NCI-H128 (cell line): ENCODE data around the gene TMEM178B.
"Not testable (repeated sequence)": the region's sequence is repeated elsewhere in the genome, so short reads cannot be mapped to it uniquely, and the experiment has no call there.

Source experiments
- DNase-seq: peaks from one replicate; lab custom pipeline; 2025; ENCODE audit not compliant: unreplicated experiment; lab: John Stamatoyannopoulos, UW

TMEM178B gene

GRCh38 chr7:141377906-141378305 lies 304.0 kb downstream of the TMEM178B start:
- no peak for DNase-seq

- no peak for DNase-seq
Measured at GRCh38 chr7:141378405-141378804, 304.5 kb downstream of the TMEM178B start.

- DNase-seq = no peak
Measured at GRCh38 chr7:141381794-141382427, 308.0 kb downstream of the TMEM178B start.

GRCh38 chr7:141383356-141383755 lies 309.5 kb downstream of the TMEM178B start:
- DNase-seq = not testable (repeated sequence)

GRCh38 chr7:141386881-141387280 lies 313.0 kb downstream of the TMEM178B start:
- no peak for DNase-seq

GRCh38 chr7:141387521-141388217 lies 313.8 kb downstream of the TMEM178B start:
- no peak for DNase-seq

- no peak for DNase-seq
Measured at GRCh38 chr7:141389140-141389796, 315.4 kb downstream of the TMEM178B start.

- no peak for DNase-seq
Measured at GRCh38 chr7:141390339-141390738, 316.5 kb downstream of the TMEM178B start.

- DNase-seq = no peak
Measured at GRCh38 chr7:141393056-141393455, 319.2 kb downstream of the TMEM178B start.

GRCh38 chr7:141397236-141398163 lies 323.6 kb downstream of the TMEM178B start:
- no peak for DNase-seq

GRCh38 chr7:141400356-141400755 lies 326.5 kb downstream of the TMEM178B start:
- no peak for DNase-seq

GRCh38 chr7:141402277-141402996 lies 328.6 kb downstream of the TMEM178B start:
- DNase-seq = no peak

- not testable (repeated sequence) for DNase-seq
Measured at GRCh38 chr7:141403846-141404245, 330.0 kb downstream of the TMEM178B start.

GRCh38 chr7:141406347-141406746 lies 332.5 kb downstream of the TMEM178B start:
- DNase-seq = no peak

- DNase-seq = no peak
Measured at GRCh38 chr7:141407893-141408292, 334.0 kb downstream of the TMEM178B start.

GRCh38 chr7:141408440-141408839 lies 334.6 kb downstream of the TMEM178B start:
- no peak for DNase-seq

- DNase-seq = no peak
Measured at GRCh38 chr7:141409219-141409618, 335.4 kb downstream of the TMEM178B start.

GRCh38 chr7:141409801-141410329 lies 336.0 kb downstream of the TMEM178B start:
- DNase-seq = peak; percentile 74

GRCh38 chr7:141410353-141411000 lies 336.6 kb downstream of the TMEM178B start:
- DNase-seq = no peak

GRCh38 chr7:141411133-141411532 lies 337.3 kb downstream of the TMEM178B start:
- no peak for DNase-seq
